Stimulated activated CD4-positive, alpha-beta T cell treated with anti-CD3 and anti-CD28 coated beads, Interleukin-4, amount 100 ng/mL, for 24 hours (primary cell): ENCODE measurements around the gene TBC1D22A.

Experiments used
- DNase-seq: peaks from one replicate; pipeline ENCODE4 v3.0.0-alpha.2; 2020

The TBC1D22A gene

GRCh38 chr22:47021371-47022074 is 259.1 kb downstream of the TBC1D22A start:
- DNase-seq, result no peak

- DNase-seq, result no peak
These were observed 259.6 kb downstream of the TBC1D22A start for GRCh38 chr22:47022075-47022473.

GRCh38 chr22:47022475-47022874 is 260.0 kb downstream of the TBC1D22A start:
- DNase-seq, result no peak

GRCh38 chr22:47023871-47024270 is 261.4 kb downstream of the TBC1D22A start:
- no peak for DNase-seq

GRCh38 chr22:47027766-47028165 is 265.3 kb downstream of the TBC1D22A start:
- no peak for DNase-seq

- DNase-seq, result no peak
These were observed 267.0 kb downstream of the TBC1D22A start for GRCh38 chr22:47029244-47030074.

- DNase-seq, result no peak
These were observed 267.8 kb downstream of the TBC1D22A start for GRCh38 chr22:47030143-47030661.

- DNase-seq, result no peak
These were observed 268.6 kb downstream of the TBC1D22A start for GRCh38 chr22:47030881-47031627.

- DNase-seq, result no peak
These were observed 269.1 kb downstream of the TBC1D22A start for GRCh38 chr22:47031628-47031915.

- no peak for DNase-seq
These were observed 269.9 kb downstream of the TBC1D22A start for GRCh38 chr22:47032091-47032943.

- no peak for DNase-seq
These were observed 270.7 kb downstream of the TBC1D22A start for GRCh38 chr22:47032956-47033647.

- no peak for DNase-seq
These were observed 271.2 kb downstream of the TBC1D22A start for GRCh38 chr22:47033648-47034000.

- no peak for DNase-seq
These were observed 271.8 kb downstream of the TBC1D22A start for GRCh38 chr22:47034076-47034808.

- DNase-seq, result no peak
These were observed 272.5 kb downstream of the TBC1D22A start for GRCh38 chr22:47034905-47035419.

GRCh38 chr22:47035425-47035881 is 273.0 kb downstream of the TBC1D22A start:
- DNase-seq, result no peak

- no peak for DNase-seq
These were observed 273.9 kb downstream of the TBC1D22A start for GRCh38 chr22:47036352-47036751.

GRCh38 chr22:47036936-47037485 is 274.6 kb downstream of the TBC1D22A start:
- DNase-seq, result no peak

GRCh38 chr22:47038206-47038835 is 275.9 kb downstream of the TBC1D22A start:
- DNase-seq, result no peak

- DNase-seq, result no peak
These were observed 276.9 kb downstream of the TBC1D22A start for GRCh38 chr22:47039356-47039755.
